H1 (cell line): Measurements from ENCODE around the gene TSC22D4. TPM values are rescaled to one million over a fixed set of nuclear protein-coding genes. Genes with fewer than 3 reads are reported as not detected.

ENCODE experiments used
- CBX5 ChIP-seq: fragments of 300-800, 300-1000 bp; sonication (generic); IDR thresholded peaks from 2 replicates; pipeline ENCODE4 v1.7.1; 2016; ENCODE audit warnings: antibody characterized with exemption, low read length, low read depth
- CTCF ChIP-seq, 3 experiments: IDR thresholded peaks; 1 replicate in 2 of 3; 2 replicates in 1 of 3; pipeline versions ENCODE4 v1.5.1 to v1.6.1; 2011; ENCODE audit warnings: low read length in 3 of 3, mild to moderate bottlenecking in 3 of 3, inconsistent platforms in 2 of 3, low read depth in 1 of 3, moderate library complexity in 1 of 3; ENCODE audit not compliant: insufficient read depth in 1 of 3; ENCODE audit errors: control extremely low read depth in 1 of 3
- JUND ChIP-seq: IDR thresholded peaks from 2 replicates; pipeline ENCODE4 v1.6.1; 2011; ENCODE audit warnings: mild to moderate bottlenecking, improper control_type of control experiment, low read length
- KDM4A ChIP-seq: IDR thresholded peaks from one replicate; pipeline ENCODE4 v1.7.1; 2012; ENCODE audit warnings: low read depth, mild to moderate bottlenecking, moderate library complexity, low read length, inconsistent platforms; ENCODE audit not compliant: severe bottlenecking
- RNF2 ChIP-seq: fragments of 200-900, 300-1000 bp; sonication (generic); IDR thresholded peaks from 2 replicates; pipeline ENCODE4 v1.7.1; 2016; ENCODE audit warnings: borderline replicate concordance, low read depth, mild to moderate bottlenecking, antibody characterized with exemption, low read length; ENCODE audit not compliant: poor library complexity, severe bottlenecking; ENCODE audit errors: missing control alignments
- SAP30 ChIP-seq: fragments of 300-600 bp; sonication (generic); IDR thresholded peaks from 2 replicates; pipeline ENCODE4 v1.7.1; 2012; ENCODE audit warnings: low read length, moderate library complexity, mild to moderate bottlenecking, inconsistent platforms; ENCODE audit not compliant: insufficient read depth, insufficient replicate concordance
- TBP ChIP-seq: IDR thresholded peaks from 2 replicates; pipeline ENCODE4 v1.6.1; 2011; ENCODE audit warnings: low read depth, low read length, improper control_type of control experiment
- USF2 ChIP-seq: IDR thresholded peaks from 2 replicates; pipeline ENCODE4 v1.6.1; 2011; ENCODE audit warnings: low read length, improper control_type of control experiment
- polyA plus RNA-seq, 7 experiments: library from polyadenylated mRNA; depleted of rRNA in 3 of 7; stranded (reverse) in 5 of 7; unstranded in 2 of 7; fragments of >200 nt in 5 of 7; fragments of 200-250 nt in 2 of 7; gene quantifications; 1 replicate in 5 of 7; 2 replicates in 1 of 7; 4 replicates in 1 of 7; pipeline versions ENCODE4 v1.2.1 to v1.2.3, GENCODE V29; 2011 to 2013; ENCODE audit warnings: missing spikeins in 2 of 7, mixed read lengths in 2 of 7
- total RNA-seq: library from RNA; stranded (reverse); fragmentation: NEBNext Ultra II Directional; extraction: Animal tissue kit (Norgen Biotek cat#: 25700); gene quantifications from 2 replicates; pipeline ENCODE4 v1.2.1, GENCODE V29; 2021

Gene TSC22D4
- total and polyA plus RNA-seq, 2 of the 8 experiments (the other 6 are each of a cell fraction or from before 2014, with no cell fraction given) = 13.2 to 20.3 TPM

GRCh38 chr7:100493476-100494264 is 14.7 kb upstream of the TSC22D4 start (continued):
- TF ChIP-seq USF2 (no peak), JUND (no peak), TBP (no peak), CTCF (IDR thresholded peaks at IDR 0.05; ENCODE audit: control extremely low read depth in 1 of 3, insufficient read depth in 1 of 3, low read depth in 1 of 3, low read length in 3 of 3) (peak in 1 of 3 experiments; percentile 2; a peak in 1 of 4 replicates), KDM4A (peak; percentile 42), SAP30 (no peak), RNF2 (no peak), CBX5 (no peak)
